SK-N-SH treated with all-trans-retinoic acid at 6 μM for 48 hours (cell line): ENCODE results near the gene YPEL3.

Experiments used
- ARNTL ChIP-seq: fragments of 450-650 bp; formaldehyde crosslinking; IDR thresholded peaks from 2 replicates; pipeline ENCODE4 v1.5.0; 2020; ENCODE audit warnings: low read depth, mild to moderate bottlenecking, moderate library complexity, borderline replicate concordance
- BACH2 ChIP-seq: fragments of 250-450 bp; sonication (Bioruptor Pico); IDR thresholded peaks from 2 replicates; pipeline ENCODE4 v1.9.0; 2021; ENCODE audit warnings: mild to moderate bottlenecking, borderline replicate concordance
- CSDC2 ChIP-seq: fragments of 250-450 bp; sonication (Bioruptor Pico); IDR thresholded peaks from 2 replicates; pipeline ENCODE4 v1.5.0; 2020; ENCODE audit warnings: mild to moderate bottlenecking, moderate library complexity
- ISL1 ChIP-seq: fragments of 250-450 bp; sonication (Bioruptor Pico); IDR thresholded peaks from 2 replicates; pipeline ENCODE4 v2.1.2; 2022; ENCODE audit warnings: mild to moderate bottlenecking, moderate library complexity
- PPARA ChIP-seq: fragments of 250-450 bp; sonication (Bioruptor Pico); IDR thresholded peaks from 2 replicates; pipeline ENCODE4 v1.5.0; 2020; ENCODE audit warnings: mild to moderate bottlenecking, borderline replicate concordance
- RARB ChIP-seq: fragments of 250-450 bp; sonication (Bioruptor Pico); IDR thresholded peaks from 2 replicates; pipeline ENCODE4 v1.8.0; 2021; ENCODE audit warnings: mild to moderate bottlenecking, moderate library complexity
- ZFP3 ChIP-seq: fragments of 250-450 bp; sonication (Bioruptor Pico); IDR thresholded peaks from 2 replicates; pipeline ENCODE4 v1.5.0; 2020; ENCODE audit warnings: mild to moderate bottlenecking, moderate library complexity
- ZNF565 ChIP-seq: fragments of 450-650 bp; formaldehyde crosslinking; conservative IDR thresholded peaks from 2 replicates; pipeline ENCODE4 v1.5.0; 2020; ENCODE audit warnings: low read depth, mild to moderate bottlenecking, moderate library complexity
- ZNF8 ChIP-seq: fragments of 450-650 bp; formaldehyde crosslinking; IDR thresholded peaks from 2 replicates; pipeline ENCODE4 v1.5.0; 2020; ENCODE audit warnings: mild to moderate bottlenecking, moderate library complexity
- TF ChIP-seq, protein P1 (sequence below): fragments of 250-450 bp; sonication (Bioruptor Pico); IDR thresholded peaks from 2 replicates; pipeline ENCODE4 v1.5.1; 2020; ENCODE audit warnings: low read depth, mild to moderate bottlenecking, moderate library complexity
- TF ChIP-seq, protein P2 (sequence below): fragments of 250-450 bp; sonication (Bioruptor Pico); IDR thresholded peaks from 2 replicates; pipeline ENCODE4 v1.5.1; 2021; ENCODE audit warnings: mild to moderate bottlenecking, moderate library complexity

DNA sequence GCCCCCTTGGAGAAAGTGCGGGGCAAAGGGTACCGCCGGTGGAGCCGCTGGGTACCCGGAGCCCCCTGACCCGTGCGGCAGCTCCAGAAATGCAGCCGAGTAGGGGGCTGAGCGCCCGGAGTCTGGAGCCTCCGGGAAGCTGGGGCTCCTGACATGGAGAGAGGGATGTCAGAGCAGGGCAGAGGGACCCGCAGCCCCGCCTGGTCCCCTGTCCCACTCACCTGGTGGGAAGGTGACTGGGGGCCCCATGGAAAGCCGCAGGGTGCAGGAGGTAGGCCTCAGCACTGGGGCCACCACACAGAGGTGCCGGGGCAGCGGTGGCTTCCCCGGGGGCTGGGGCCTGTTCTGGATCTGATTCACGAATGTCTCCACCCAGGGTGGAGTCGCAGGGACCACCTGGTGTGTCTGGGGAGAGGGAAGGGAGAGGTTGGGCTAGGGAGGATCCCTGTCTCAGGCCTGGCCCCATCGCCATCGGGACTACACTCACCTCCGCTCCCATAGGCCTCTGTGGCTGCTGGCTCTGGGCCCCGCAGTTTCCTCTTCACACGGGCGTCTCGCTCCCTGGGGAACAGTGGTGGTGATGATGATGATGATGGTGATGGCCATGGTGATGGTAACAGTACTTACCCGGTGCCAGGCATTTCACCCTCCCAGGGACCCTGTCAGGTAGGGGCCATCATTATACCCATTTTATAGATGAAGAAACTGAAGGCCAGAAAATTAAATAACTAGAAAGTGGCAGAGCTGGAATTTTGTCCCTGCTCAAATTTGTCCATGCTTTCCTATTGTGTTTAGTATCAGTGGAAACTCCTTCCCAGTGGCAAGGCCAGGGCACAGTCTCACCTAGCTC, 9.5 kb downstream of the YPEL3 start:
- TF ChIP-seq ZNF8 (CRISPR knock-in tag) = no peak
- no peak for TF ChIP-seq PPARA (CRISPR knock-in tag)
- TF ChIP-seq, protein P1, sequence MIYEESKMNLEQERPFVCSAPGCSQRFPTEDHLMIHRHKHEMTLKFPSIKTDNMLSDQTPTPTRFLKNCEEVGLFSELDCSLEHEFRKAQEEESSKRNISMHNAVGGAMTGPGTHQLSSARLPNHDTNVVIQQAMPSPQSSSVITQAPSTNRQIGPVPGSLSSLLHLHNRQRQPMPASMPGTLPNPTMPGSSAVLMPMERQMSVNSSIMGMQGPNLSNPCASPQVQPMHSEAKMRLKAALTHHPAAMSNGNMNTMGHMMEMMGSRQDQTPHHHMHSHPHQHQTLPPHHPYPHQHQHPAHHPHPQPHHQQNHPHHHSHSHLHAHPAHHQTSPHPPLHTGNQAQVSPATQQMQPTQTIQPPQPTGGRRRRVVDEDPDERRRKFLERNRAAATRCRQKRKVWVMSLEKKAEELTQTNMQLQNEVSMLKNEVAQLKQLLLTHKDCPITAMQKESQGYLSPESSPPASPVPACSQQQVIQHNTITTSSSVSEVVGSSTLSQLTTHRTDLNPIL (CRISPR knock-in tag) = no peak
- no peak for TF ChIP-seq ZFP3 (CRISPR knock-in tag)
- TF ChIP-seq ARNTL (CRISPR knock-in tag) = no peak
- TF ChIP-seq, protein P2, sequence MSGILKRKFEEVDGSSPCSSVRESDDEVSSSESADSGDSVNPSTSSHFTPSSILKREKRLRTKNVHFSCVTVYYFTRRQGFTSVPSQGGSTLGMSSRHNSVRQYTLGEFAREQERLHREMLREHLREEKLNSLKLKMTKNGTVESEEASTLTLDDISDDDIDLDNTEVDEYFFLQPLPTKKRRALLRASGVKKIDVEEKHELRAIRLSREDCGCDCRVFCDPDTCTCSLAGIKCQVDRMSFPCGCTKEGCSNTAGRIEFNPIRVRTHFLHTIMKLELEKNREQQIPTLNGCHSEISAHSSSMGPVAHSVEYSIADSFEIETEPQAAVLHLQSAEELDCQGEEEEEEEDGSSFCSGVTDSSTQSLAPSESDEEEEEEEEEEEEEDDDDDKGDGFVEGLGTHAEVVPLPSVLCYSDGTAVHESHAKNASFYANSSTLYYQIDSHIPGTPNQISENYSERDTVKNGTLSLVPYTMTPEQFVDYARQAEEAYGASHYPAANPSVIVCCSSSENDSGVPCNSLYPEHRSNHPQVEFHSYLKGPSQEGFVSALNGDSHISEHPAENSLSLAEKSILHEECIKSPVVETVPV = no peak
- no peak for TF ChIP-seq RARB (CRISPR knock-in tag)
- no peak for TF ChIP-seq ISL1
- TF ChIP-seq CSDC2 (CRISPR knock-in tag) = no peak
- no peak for TF ChIP-seq BACH2 (CRISPR knock-in tag)
- TF ChIP-seq ZNF565 = no peak
